Endothelial cell of umbilical vein (primary cell): ENCODE results near the gene AEBP1.

ENCODE experiments used
- CTCF ChIP-seq, 2 donors: IDR thresholded peaks; 1 replicate in 1 of 2; 2 replicates in 1 of 2; pipeline ENCODE4 v1.5.1; 2011; ENCODE audit warnings: low read length in 2 of 2, mild to moderate bottlenecking in 2 of 2, moderate library complexity in 2 of 2, control low read depth in 1 of 2, inconsistent platforms in 1 of 2, low read depth in 1 of 2; ENCODE audit not compliant: insufficient read depth in 1 of 2; ENCODE audit errors: extremely low read depth in 1 of 2
- EZH2 ChIP-seq: IDR thresholded peaks from 2 replicates; pipeline ENCODE4 v1.6.1; 2012; ENCODE audit warnings: borderline replicate concordance, low read depth, mild to moderate bottlenecking, moderate library complexity, low read length, inconsistent platforms; ENCODE audit not compliant: severe bottlenecking
- MAX ChIP-seq: IDR thresholded peaks from 2 replicates; pipeline ENCODE4 v1.6.1; 2011; ENCODE audit not compliant: insufficient read depth, insufficient read length
- MYC ChIP-seq: IDR thresholded peaks from one replicate; pipeline ENCODE4 v1.6.1; 2011; ENCODE audit warnings: mild to moderate bottlenecking, low read depth, low read length
- POLR2A ChIP-seq: IDR thresholded peaks from 2 replicates; pipeline ENCODE4 v1.6.1; 2012; ENCODE audit warnings: low read depth, mild to moderate bottlenecking, control low read depth, low read length
- POLR2AphosphoS5 ChIP-seq: IDR thresholded peaks from 2 replicates; pipeline ENCODE4 v1.6.1; 2012; ENCODE audit warnings: low read depth, mild to moderate bottlenecking, control low read depth, low read length, moderate library complexity; ENCODE audit not compliant: insufficient read depth

- no peak for TF ChIP-seq POLR2A
- no peak for TF ChIP-seq CTCF (IDR thresholded peaks at IDR 0.05; ENCODE audit: extremely low read depth in 1 of 2, insufficient read depth in 1 of 2, low read depth in 1 of 2, low read length in 2 of 2)
- no peak for TF ChIP-seq EZH2
- no peak for TF ChIP-seq MAX
- TF ChIP-seq POLR2AphosphoS5: no peak
- no peak for TF ChIP-seq MYC
Measured at GRCh38 chr7:44114586-44115310, 10.6 kb downstream of the AEBP1 start.
